H9 (cell line): ENCODE results near the gene PAK1. TPM values are rescaled to one million over a fixed set of nuclear protein-coding genes. Genes with fewer than 3 reads are reported as not detected.

Experiments
- DNase-seq: peaks from one replicate; pipeline ENCODE4 v3.0.0-alpha.2; 2017
- H2AFZ ChIP-seq: one replicate; pipeline ENCODE4 v1.6.1; 2013; ENCODE audit warnings: mild to moderate bottlenecking, low read length, control low read depth, moderate library complexity
- H2AK5ac ChIP-seq: 2 replicates; pipeline ENCODE4 v1.6.1; 2013; ENCODE audit warnings: low read length, control low read depth, mixed read lengths; ENCODE audit not compliant: insufficient read length
- H2BK120ac ChIP-seq: one replicate; pipeline ENCODE4 v1.6.1; 2013; ENCODE audit warnings: low read depth, mild to moderate bottlenecking, low read length, control low read depth, inconsistent platforms; ENCODE audit not compliant: poor library complexity, severe bottlenecking
- H2BK12ac ChIP-seq: 2 replicates; pipeline ENCODE4 v1.6.1; 2013; ENCODE audit warnings: low read length, control low read depth, mixed read lengths, low read depth; ENCODE audit not compliant: insufficient read length
- H2BK15ac ChIP-seq: 2 replicates; pipeline ENCODE4 v1.6.1; 2013; ENCODE audit warnings: low read depth, low read length, control low read depth
- H2BK20ac ChIP-seq: one replicate; pipeline ENCODE4 v1.6.1; 2013; ENCODE audit warnings: low read depth, mild to moderate bottlenecking, low read length, control low read depth, inconsistent platforms; ENCODE audit not compliant: poor library complexity, severe bottlenecking
- H2BK5ac ChIP-seq: 2 replicates; pipeline ENCODE4 v1.6.1; 2013; ENCODE audit warnings: low read length, control low read depth, mixed read lengths; ENCODE audit not compliant: insufficient read length
- H3K14ac ChIP-seq: 2 replicates; pipeline ENCODE4 v1.6.1; 2013; ENCODE audit warnings: low read length, control low read depth; ENCODE audit not compliant: insufficient read depth
- H3K18ac ChIP-seq: 2 replicates; pipeline ENCODE4 v1.6.1; 2013; ENCODE audit warnings: low read depth, mild to moderate bottlenecking, mixed read lengths, low read length, control low read depth; ENCODE audit not compliant: insufficient read length
- H3K23ac ChIP-seq: 2 replicates; pipeline ENCODE4 v1.6.1; 2013; ENCODE audit warnings: low read length, control low read depth, mixed read lengths, low read depth; ENCODE audit not compliant: insufficient read length
- H3K23me2 ChIP-seq: 2 replicates; pipeline ENCODE4 v1.6.1; 2013; ENCODE audit warnings: low read depth, mild to moderate bottlenecking, mixed read lengths, low read length, control low read depth; ENCODE audit not compliant: insufficient read length, poor library complexity, severe bottlenecking
- H3K27ac ChIP-seq: 2 replicates; pipeline ENCODE4 v1.5.1; 2013; ENCODE audit warnings: low read length, control low read depth, mixed read lengths, low read depth; ENCODE audit not compliant: insufficient read length
- H3K27me3 ChIP-seq: 2 replicates; pipeline ENCODE4 v1.6.1; 2013; ENCODE audit warnings: low read length, control low read depth, inconsistent platforms; ENCODE audit not compliant: insufficient read depth
- H3K4ac ChIP-seq: 2 replicates; pipeline ENCODE4 v1.6.1; 2013; ENCODE audit warnings: low read depth, mild to moderate bottlenecking, control low read depth, inconsistent platforms, low read length, moderate library complexity
- H3K4me1 ChIP-seq: 2 replicates; pipeline ENCODE4 v1.6.1; 2013; ENCODE audit warnings: low read length, control low read depth, inconsistent platforms; ENCODE audit not compliant: insufficient read depth
- H3K4me2 ChIP-seq: 2 replicates; pipeline ENCODE4 v1.6.1; 2013; ENCODE audit warnings: low read length, control low read depth, mixed read lengths; ENCODE audit not compliant: insufficient read length, insufficient read depth
- H3K56ac ChIP-seq: 2 replicates; pipeline ENCODE4 v1.6.1; 2013; ENCODE audit warnings: low read depth, mild to moderate bottlenecking, mixed read lengths, low read length, control low read depth; ENCODE audit not compliant: insufficient read length
- H3K79me1 ChIP-seq: 2 replicates; pipeline ENCODE4 v1.6.1; 2013; ENCODE audit warnings: low read depth, mild to moderate bottlenecking, moderate library complexity, low read length, control low read depth, inconsistent platforms; ENCODE audit not compliant: insufficient read depth, poor library complexity, severe bottlenecking
- H3K79me2 ChIP-seq: 2 replicates; pipeline ENCODE4 v1.6.1; 2013; ENCODE audit warnings: low read length, control low read depth, inconsistent platforms; ENCODE audit not compliant: insufficient read depth
- H3K9ac ChIP-seq: 2 replicates; pipeline ENCODE4 v1.6.1; 2013; ENCODE audit warnings: low read length, control low read depth, mixed read lengths; ENCODE audit not compliant: insufficient read length; ENCODE audit errors: extremely low read depth
- H3K9me3 ChIP-seq: one replicate; pipeline ENCODE4 v1.6.1; 2013; ENCODE audit warnings: low read depth, low read length, inconsistent platforms; ENCODE audit not compliant: control insufficient read depth
- H3T11ph ChIP-seq: one replicate; pipeline ENCODE4 v1.6.1; 2013; ENCODE audit warnings: mild to moderate bottlenecking, low read length, control low read depth, inconsistent platforms
- H4K20me1 ChIP-seq: one replicate; pipeline ENCODE4 v1.6.1; 2013; ENCODE audit not compliant: control insufficient read depth, insufficient read length, insufficient read depth
- H4K5ac ChIP-seq: 2 replicates; pipeline ENCODE4 v1.6.1; 2013; ENCODE audit warnings: low read depth, mild to moderate bottlenecking, mixed read lengths, low read length, control low read depth; ENCODE audit not compliant: insufficient read length
- H4K8ac ChIP-seq: replicated peaks from 2 replicates; pipeline ENCODE4 v1.6.1; 2013; ENCODE audit warnings: low read length, control low read depth, mixed read lengths, low read depth; ENCODE audit not compliant: insufficient read length
- H4K91ac ChIP-seq: 2 replicates; pipeline ENCODE4 v1.6.1; 2013; ENCODE audit warnings: low read depth, mild to moderate bottlenecking, moderate library complexity, mixed read lengths, low read length, control low read depth; ENCODE audit not compliant: insufficient read length
- H3K27ac Mint-ChIP-seq, 3 experiments: 2 replicates in 2 of 3; 3 replicates in 1 of 3; pipeline ENCODE4 v1.8.0; 2020 to 2021; ENCODE audit warnings: mixed read lengths in 3 of 3, mild to moderate bottlenecking in 1 of 3, moderate library complexity in 1 of 3
- H3K27me3 Mint-ChIP-seq: 2 replicates; pipeline ENCODE4 v1.8.0; 2021; ENCODE audit warnings: low read depth, mild to moderate bottlenecking, moderate library complexity, mixed read lengths
- H3K36me3 Mint-ChIP-seq, 3 experiments: 2 replicates in 2 of 3; 3 replicates in 1 of 3; pipeline ENCODE4 v1.8.0; 2020 to 2021; ENCODE audit warnings: low read depth in 3 of 3, mixed read lengths in 3 of 3; ENCODE audit not compliant: insufficient read depth in 1 of 3
- H3K4me1 Mint-ChIP-seq, 2 experiments: 2 replicates each; pipeline ENCODE4 v1.8.0; 2020; ENCODE audit warnings: mixed read lengths in 2 of 2
- H3K4me3 Mint-ChIP-seq, 2 experiments: 2 replicates in 1 of 2; 3 replicates in 1 of 2; pipeline ENCODE4 v1.8.0; 2020 to 2021; ENCODE audit warnings: mild to moderate bottlenecking in 2 of 2, mixed read lengths in 2 of 2, moderate library complexity in 1 of 2
- H3K9me3 Mint-ChIP-seq, 2 experiments: 2 replicates in 1 of 2; 3 replicates in 1 of 2; pipeline ENCODE4 v1.8.0; 2020; ENCODE audit warnings: mild to moderate bottlenecking in 2 of 2, mixed read lengths in 2 of 2, moderate library complexity in 1 of 2
- CTCF ChIP-seq: fragments of 200-600 bp; sonication (generic); conservative IDR thresholded peaks from 3 replicates; pipeline ENCODE4 v1.8.0; 2021; ENCODE audit warnings: antibody characterized with exemption, mild to moderate bottlenecking
- WGBS: extraction: QIAGEN DNeasy Blood & Tissue Kit; methylation state at CpG from one replicate; pipeline ENCODE4 v1.1.7; 2013; ENCODE audit warnings: missing lambda C conversion rate, low lambda C conversion rate, mixed read lengths; ENCODE audit not compliant: insufficient read length; ENCODE audit errors: extremely low coverage; 5-methylcytosine and 5-hydroxymethylcytosine counted together
- total RNA-seq: library from RNA; stranded (reverse); gene quantifications from 2 replicates; pipeline ENCODE4 v1.2.1, GENCODE V29; 2021

Gene PAK1
- total RNA-seq, 1 experiment from 2014 or later, result 122 TPM

GRCh38 chr11:77421041-77421723 is 52.7 kb downstream of the PAK1 start:
- TF ChIP-seq CTCF, result no peak
- H3K4me1 Mint-ChIP-seq, result peaks cover 55 to 56% of the 10 kb centered on the region in 2 experiments
- H3K27me3 Mint-ChIP-seq, result no peaks in the 10 kb centered on the region
- Histone ChIP-seq H4K91ac (no peak overlapping the region), H3K79me2 (peaks cover 14% of the 10 kb centered on the region; the same call in 1 of the 2 replicates), H4K8ac (no peak overlapping the region), H2BK120ac (no peak overlapping the region), H3K23ac (no peak overlapping the region), H2BK12ac (no peak overlapping the region), H3K14ac (no peak overlapping the region), H3T11ph (no peak overlapping the region), H3K23me2 (no peaks in the 10 kb centered on the region), H2AK5ac (no peak overlapping the region), H4K20me1 (no peaks in the 10 kb centered on the region), H3K4me2 (no peak overlapping the region), H3K9me3 (no peaks in the 10 kb centered on the region), H3K18ac (no peak overlapping the region), H3K9ac (no peak overlapping the region), H3K56ac (no peak overlapping the region), H3K4ac (no peak overlapping the region), H2BK15ac (no peak overlapping the region), H3K27ac (no peak overlapping the region), H3K4me1 (peaks cover 6% of the 10 kb centered on the region), H2BK5ac (no peak overlapping the region), H2BK20ac (no peak overlapping the region), H3K79me1 (no peaks in the 10 kb centered on the region), H2AFZ (no peak overlapping the region), H4K5ac (no peak overlapping the region), H3K27me3 (no peaks in the 10 kb centered on the region)
- no peak for DNase-seq
- peak overlapping the region; percentile 11 to 46 (median 12); a peak in 4 of 7 replicates for H3K27ac Mint-ChIP-seq
- H3K9me3 Mint-ChIP-seq, result no peaks in the 10 kb centered on the region
- H3K36me3 Mint-ChIP-seq, result no peaks in the 10 kb centered on the region
- no CpG with 5 or more reads among the region's 2 CpGs for WGBS
- no peak overlapping the region; a peak in 1 of 5 replicates for H3K4me3 Mint-ChIP-seq
